HG03565 (cell line): ENCODE data around the gene ATP13A2.

Source experiments
- ATAC-seq: cut with Tn5 transposase; IDR thresholded peaks from one replicate; pipeline ENCODE4 v1.9.1; 2021; ENCODE audit warnings: mild to moderate bottlenecking, moderate library complexity; ENCODE audit not compliant: unreplicated experiment

The ATP13A2 gene

DNA sequence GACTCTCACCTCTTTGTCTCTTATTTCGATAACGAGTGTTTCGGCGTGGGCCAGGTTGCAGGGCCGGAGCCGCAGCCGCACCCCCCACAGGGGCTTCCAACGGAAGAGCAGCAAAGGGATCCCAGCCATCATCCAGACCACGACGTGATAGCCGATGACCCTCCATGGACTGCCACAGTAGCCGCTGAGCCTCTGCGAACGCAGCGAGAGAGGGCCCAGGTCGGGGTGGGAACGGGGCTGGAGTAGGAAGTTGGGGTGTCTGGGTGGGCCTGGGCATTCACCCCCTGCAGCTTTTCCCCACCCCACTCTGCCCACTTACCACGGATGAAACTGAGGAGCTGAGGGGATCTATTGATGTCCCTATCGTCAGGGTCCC, 6.4 kb downstream of the ATP13A2 start:
- ATAC-seq = no peak

DNA sequence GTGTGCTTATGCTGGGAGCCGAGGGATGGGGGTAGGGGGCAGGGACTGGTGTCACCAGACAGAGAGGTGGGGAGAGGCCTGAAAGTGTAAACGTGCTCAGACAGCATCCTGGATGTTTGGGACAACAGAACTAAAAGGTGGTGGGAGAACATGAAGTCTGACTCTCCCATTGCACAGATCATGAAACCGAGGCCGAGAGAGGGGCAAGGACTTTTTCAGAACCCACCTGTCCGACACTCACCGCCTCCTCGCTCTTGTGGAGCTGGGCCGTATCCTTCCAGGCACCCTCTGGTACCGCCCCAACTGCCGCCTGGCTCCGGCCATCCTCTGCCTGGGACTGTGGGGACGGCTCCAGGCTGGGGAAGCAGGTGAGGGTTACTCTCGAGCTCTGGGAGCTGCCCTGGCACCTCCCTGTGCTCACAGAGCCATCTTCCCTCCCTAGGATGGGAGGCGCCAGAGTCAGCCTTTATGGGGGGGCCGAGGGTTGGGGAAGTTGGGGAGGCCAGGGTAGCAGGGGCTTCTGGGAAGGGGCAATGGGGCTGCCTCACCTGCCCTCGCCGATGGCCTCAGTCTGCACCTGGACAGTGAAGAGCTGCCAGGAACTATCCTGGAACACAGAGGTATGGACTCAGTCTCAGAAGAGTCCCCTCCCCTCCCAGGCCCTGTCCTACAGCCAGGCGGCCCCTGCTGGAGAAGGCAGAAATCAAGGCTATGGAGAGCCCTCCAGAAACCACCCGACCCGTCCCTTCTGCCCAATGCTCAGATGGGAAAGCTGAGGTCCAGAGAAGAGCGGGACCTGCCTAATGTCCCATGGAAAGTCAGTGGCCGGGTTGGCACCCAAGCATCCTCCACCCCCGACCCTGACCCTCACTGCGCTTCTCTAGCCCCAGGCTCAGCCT, 7.0 kb downstream of the ATP13A2 start:
- no peak for ATAC-seq

DNA sequence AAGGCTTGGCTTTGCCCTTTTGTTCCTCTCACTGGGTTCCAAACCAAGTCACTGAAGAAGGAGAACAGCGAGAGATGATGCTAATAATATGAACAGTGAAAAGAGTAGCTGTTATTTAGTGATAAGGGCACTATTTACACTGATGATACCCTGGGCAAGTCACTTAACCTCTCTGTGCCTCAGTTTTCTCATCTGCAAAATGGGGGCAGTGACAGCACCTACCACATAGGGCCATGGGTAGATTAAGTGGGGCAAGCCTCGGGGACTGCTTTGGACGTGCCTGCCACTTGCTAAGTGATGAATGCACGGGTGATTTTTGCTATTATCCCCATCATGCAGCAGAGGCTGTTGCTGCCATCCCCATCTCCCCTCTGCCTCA, 9.2 kb downstream of the ATP13A2 start:
- no peak for ATAC-seq

DNA sequence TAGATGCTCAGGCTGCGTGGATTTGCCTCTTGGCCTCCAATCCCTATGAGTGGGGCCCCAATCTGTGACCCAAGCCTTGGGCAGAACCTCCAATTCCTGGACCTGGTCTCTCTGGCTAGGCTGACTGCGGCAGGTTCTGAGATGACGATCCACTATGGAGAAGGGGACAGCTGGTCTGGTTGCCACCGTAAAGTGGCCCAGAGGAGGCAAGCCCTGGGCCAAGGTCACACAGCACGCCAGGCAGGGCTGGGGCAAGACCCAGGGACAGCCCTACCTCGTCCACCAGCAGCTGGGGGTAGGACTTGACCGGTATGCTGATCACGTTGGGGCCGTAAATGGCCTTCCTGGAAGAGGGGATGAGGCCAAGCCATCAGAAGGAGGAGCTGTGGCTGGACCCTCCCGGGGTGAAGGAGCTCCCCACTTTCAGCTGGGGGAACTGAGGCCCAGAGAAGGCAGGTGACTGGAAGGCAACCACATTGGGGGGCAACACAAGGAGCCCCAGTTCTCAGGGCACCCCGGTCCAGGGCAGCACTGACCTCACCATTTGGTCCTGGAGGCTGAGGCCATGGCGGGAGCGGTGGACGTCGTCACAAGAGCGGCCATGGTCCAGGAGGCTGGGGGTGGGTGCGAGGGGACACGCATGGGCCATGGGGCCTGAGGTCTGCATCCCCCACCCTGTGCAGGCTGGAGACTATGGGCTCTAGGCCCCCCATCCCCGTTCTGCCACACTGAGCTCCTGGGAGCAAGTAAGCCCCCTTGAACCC, 9.8 kb downstream of the ATP13A2 start:
- ATAC-seq = no peak

DNA sequence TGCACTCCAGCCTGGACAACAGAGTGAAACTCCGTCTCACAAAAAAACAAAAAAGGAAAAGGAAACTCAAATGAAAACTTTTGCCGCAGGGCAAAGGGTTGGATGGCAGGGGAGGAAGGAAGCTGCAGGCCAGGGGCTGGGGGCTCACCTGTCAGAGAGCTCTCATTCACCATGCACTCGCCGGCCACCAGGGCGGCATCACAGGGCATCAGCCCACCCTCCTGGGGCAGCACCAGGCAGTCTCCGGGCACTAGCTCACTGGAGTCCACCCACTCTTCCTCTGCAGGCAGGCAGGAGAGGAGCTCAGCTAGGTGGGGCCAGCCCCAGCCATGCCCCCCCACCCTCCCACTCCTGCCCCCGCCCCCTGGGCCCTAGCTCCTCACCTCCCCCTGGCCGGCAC, 11.9 kb downstream of the ATP13A2 start:
- ATAC-seq = no peak

DNA sequence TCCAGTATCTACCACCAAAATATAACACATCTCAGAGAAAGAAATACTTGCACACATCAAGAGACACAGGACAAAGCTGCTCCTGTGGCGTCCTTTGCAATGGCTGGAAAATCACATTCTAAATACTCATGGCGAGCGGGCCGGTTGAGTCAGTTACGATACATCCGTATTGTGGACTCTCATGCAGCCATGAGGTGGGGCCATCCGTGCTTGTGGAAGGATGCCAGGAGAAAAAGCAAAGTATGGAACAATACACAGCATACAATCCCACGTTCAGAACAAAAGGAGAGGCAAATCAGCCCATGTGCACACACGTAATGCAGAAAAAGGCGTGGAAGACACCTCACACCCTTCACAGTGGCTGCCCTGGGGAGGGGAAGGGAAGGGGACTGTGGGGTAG, 13.1 kb downstream of the ATP13A2 start:
- ATAC-seq = no peak

DNA sequence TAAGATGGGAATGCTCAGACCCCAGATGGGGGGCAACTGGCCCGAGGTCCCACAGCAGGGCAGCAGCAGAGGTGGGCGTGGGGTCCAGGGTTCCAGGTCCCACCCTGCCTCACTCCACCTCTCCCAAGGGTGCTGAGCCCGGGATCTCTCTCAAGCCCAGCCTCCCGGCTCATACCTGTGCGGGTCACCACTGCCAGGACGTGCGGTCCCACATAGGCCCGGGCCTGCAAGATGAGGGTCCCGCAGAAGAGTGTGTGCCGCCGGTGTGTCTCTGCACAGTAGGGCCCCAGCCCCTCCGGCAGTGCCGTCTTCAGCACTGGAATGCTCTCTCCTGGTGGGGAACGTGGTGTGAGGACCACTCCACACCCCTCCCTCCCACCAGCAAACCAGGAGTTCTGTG, 14.9 kb downstream of the ATP13A2 start:
- no peak for ATAC-seq

DNA sequence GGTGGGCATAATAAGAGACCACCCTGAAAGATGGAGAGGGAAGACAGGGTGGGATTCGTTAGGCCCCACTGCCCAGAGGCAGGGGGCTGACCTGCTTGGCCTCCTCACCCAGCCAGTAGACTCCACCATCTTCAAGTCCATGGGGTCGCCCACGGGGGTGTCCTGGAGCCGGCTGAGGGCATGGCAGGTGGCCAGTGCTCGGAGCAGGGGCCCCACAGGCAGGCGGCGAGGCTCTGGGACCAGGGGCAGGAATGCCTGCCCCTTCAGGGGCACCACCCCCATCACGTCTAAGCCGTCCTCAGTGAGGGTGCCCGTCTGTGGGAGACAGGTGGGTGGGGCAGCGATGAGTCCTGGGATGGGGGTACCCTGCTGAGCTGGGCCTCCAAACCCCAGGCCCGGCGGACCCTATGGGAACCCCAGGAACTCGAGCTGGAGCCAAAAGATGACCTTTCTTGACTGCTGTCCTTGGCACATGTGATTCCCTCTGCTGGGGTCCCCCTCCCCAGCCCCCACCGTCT, 18.1 kb downstream of the ATP13A2 start:
- no peak for ATAC-seq

DNA sequence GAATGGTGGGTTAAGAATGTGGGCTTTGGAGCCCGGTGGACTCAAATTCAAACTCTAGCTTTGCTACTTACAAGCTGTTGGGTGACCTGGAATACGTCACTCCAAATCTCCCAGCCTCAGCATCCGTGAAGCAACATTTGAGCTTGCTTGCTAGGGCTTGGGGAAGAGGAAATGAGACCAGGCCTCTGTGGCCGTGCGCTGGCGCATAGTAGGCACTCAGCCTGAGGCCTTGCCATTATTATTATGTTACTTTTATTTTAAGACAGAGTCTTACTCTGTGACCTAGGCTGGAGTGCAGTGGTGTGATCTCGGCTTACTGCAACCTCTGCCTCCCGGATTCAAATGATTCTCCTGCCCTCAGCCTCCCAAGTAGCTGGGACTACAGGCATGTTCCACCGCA, 19.1 kb downstream of the ATP13A2 start:
- no peak for ATAC-seq

DNA sequence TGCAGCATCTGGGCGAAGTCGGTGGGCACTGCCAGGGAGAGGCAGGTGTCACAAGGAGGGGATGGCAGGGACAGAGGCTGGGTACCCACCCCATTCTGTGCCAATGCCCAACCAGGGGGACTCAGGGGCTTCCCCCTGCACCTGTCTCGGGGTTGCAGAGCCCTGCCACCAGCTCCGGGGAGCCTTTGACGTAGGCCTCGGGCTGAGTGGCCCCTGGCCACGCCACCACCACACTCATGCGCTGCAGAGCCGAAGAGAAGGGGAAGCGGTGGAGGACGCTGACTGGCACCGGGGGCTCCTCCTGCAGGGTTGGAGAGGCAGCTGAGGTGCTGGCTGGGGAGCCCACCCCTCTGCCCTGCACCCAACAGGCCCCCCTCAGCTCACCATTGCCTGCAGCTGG, 19.6 kb downstream of the ATP13A2 start:
- ATAC-seq = no peak

DNA sequence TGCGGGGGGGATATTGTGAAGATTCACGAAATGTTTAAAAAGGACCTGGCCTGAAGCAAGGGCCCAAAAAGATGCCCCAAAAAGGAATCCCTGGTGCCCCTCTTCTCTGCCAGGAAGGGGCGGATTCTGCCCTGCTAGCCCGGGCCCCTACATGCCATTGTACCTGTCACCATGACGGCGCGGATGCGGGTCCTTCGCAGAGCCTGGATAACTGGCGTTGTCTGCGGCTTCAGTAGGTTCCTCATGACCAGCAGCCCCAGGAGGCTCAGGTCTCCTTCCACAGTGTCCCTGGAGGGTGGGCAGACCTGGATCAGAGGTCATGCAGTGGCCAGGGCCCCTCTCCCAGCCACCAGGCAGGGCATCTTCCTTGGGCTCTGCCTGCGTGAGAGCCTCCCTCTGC, 20.2 kb downstream of the ATP13A2 start:
- no peak for ATAC-seq

DNA sequence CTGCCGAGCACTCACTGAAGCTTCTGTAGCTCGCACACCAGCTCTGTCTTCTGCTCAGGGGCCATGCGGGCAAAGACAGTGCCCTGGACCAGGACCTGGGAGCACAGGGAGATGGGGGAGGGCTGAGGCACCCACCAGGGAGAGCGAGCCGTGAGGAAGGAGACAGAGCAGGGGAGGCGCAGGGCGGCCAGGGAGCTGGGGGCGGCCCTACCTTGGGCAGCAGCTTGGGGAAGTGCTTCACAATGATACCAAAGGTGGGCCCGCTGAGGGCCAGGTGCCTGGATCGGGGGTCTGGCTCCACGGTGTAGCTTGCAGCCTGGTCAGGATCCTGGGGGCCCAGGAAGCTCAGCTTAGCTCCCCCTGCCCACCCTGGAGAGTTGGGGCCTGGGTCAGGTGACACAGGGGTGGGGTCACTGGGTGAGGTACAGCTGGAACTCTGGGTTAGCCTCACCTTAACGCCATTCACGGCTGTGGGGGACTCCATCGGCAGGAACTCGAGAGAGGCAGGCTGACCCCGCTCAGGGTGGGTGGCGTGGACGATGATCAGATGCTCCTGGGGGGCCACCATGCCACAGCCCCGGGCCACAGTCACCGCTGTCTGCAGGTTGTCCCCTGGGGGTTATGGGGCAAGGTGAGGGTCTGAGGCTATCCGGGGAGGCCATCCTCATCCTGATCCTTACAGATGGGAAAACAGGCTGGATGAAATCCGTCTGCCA, 21.9 kb downstream of the ATP13A2 start:
- no peak for ATAC-seq

DNA sequence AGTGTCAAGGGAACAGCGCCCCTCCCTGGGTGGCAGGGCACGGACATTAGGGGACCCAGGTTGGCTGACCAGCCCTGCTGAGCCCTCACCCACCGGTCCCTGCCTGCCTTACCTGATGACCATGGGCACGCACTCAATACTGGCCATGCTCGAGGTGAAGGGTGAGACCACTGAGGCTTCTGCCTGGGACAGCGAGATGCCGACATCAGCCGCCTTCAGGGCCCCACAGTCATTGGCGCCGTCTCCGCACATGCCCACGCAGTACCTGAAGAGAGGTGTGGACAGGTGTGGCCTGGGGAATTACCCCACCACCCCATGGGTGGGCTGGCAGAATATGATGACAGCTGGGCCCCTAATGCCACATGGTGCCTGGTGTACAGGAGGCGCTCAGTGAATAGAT, 23.5 kb downstream of the ATP13A2 start:
- ATAC-seq = no peak

DNA sequence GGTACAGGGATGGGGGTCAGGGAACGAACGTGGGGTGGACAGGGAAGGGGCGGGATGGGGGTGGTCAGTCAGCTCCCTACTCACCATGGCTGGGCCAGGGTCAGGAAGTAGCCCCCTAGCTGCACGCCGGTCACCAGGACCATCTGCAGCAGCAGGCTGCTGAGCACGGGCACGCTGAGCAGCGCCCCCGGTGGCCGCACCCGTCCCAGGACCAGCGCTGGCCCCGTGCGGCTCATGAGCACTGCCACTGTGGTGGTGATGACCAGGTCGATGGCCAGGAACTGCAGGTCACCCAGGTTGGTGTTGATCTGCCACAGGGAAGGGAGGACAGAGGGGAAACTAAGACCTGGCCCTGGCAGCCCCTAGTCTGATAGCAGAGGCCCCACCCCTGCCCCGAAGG, 24.8 kb downstream of the ATP13A2 start:
- ATAC-seq = no peak

DNA sequence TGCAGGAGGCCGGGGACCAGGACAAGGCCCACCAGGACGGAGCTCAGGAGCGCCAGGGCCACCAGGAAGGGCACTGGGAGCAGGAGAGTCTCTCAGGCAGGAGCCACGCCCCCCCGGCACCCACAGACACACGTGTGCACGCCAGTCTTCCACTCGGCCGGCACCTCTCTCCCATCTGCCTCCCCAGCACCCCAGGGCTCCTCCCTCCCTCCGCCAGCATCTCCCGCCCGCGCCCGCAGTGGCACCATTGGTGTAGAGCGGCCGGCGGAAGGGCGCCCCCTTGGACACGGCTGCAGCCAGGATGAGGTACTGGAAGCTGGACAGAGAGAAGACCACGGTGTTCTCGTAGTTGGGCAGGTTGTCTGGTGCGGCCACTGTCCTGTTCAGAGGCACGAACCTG, 25.2 kb downstream of the ATP13A2 start:
- no peak for ATAC-seq

DNA sequence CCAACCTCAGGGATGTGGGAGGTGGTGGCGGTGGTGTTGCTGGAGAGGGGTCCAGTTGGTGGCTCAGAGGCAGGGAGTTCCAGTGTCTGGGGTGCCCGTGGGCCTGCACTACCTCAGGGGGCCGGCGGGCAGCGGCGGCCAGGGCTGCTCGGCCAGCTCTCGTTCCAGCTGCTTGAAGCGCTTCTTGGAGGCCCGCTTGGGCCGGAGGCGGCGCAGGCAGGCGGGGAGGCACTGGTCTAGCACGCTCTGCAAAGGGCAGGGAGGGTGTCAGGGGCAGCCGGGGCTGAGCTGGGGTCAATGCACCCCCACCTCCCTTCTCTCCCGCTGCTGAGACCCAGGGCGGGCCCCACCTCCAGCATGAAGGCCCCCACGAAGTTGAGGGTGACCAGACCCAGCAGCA, 25.6 kb downstream of the ATP13A2 start:
- no peak for ATAC-seq

DNA sequence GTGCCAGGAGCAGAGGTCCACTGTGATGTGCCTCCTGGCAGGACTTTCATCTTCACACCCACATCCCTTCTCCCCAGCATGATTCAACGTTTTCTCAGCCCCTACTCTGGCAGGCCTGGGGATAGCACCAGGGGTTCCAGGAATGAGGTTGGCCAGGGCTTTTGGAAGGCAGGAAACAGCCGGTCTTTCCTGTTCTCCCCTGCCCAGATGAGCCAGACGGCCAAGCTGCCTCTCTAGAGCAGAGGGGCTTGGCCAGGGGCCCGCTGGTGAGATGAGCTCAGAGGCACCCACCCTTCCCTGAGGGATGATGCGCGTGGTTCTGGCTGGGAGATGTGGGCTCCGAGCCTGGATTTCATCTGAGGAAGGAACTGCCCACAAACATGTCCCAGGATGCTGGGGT, 27.0 kb downstream of the ATP13A2 start:
- ATAC-seq = no peak

DNA sequence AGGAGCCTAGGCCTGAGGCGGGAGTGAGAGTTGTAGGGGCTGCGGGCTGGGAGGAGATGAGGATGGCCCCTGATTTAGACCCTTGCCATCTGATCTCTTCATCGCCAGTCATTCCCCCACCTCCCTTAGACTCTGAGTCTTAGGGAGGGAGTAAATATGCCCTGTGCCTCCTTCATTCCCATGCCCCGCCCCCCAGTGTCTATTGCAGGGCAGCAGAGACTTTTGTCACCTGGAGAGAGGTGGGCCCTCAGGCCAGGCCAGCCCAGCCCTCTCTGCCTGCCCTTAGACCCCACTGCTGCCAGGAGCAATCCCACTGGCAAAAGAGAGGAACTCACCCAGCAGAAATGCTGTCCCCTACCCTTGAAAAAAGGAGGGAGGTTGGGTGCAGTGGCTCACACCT, 28.1 kb downstream of the ATP13A2 start:
- ATAC-seq = no peak

DNA sequence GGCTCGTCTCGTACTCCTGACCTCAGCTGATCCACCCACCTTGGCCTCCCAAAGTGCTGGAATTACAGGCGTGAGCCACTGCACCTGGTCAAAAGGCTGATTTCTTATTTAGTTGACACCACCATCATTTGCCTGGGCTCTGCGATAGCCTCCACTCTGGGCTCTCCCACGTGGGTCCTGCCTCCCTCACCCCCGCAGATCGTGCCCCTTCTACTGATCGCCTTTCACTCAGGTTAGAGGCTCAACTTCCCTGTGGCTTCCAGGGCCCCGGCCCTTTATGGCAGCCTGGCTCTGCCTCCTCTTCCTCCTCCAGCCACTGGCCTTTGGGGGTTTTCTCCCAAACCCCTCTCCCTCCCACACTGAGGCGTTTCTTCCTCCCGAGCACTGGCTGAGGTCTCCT, 28.8 kb downstream of the ATP13A2 start:
- no peak for ATAC-seq

DNA sequence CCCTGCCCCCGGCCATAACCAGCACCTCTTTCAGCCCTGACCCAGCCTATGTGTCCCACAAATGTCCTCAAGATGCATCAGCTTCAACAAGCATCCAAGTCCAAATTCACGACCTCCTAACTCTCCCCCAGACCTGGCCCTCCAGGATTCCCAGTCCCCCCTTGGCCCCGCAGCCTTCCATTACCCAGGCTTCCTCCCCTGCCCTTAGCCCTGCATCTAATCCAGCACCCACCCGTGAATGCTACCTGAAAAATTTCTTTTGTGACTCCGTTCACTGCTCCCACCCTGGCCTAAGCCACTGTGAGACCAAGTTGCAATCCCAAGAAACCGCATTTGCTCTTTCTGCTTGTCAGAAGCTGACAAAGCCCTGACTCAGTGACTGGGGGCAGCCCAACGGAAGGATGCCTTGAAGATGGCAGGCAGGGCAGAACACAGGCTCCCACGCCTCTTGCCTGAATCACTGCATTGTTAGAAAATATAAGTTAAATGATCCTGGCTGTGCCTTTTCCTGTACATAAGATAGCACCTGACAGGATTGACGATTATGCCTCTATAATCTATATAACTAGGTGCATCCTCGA, 30.4 kb downstream of the ATP13A2 start:
- ATAC-seq = no peak
